ENCODE results near the gene HOMER2.

The HOMER2 gene

GRCh38 chr15:82986442-82986780 lies 33.9 kb upstream of the HOMER2 start:
- H3K27ac ChIP-seq (ENCODE audit: extremely low read depth, low read depth, low read length) = peak overlapping the region; percentile 79; the same call in 1 of the 2 replicates
- peaks cover 8% of the 10 kb centered on the region for H3K4me1 ChIP-seq (ENCODE audit: control insufficient read depth, insufficient read depth, low read length)
- peak overlapping the region; percentile 63 for H3K4me3 ChIP-seq (ENCODE audit: low read depth, low read length)
- peaks cover 29 to 31% of the 10 kb centered on the region in 2 experiments for H3K36me3 ChIP-seq (ENCODE audit: control insufficient read depth in 2 of 2, insufficient read depth in 1 of 2, low read length in 2 of 2)
- POLR2A ChIA-PET = interaction anchor here (0.7 to 1.6 kb wide), 7 partner anchors 14 to 446 kb away, joined by 3 to 6 read pairs (median 4); partner anchors contain the start of genes BTBD1 and RPS17
- TF ChIP-seq ZNF600 (tag by site-specific recombination; IDR thresholded peaks at IDR 0.05) = peak; percentile 46; the same call in 1 of the 2 replicates
- TF ChIP-seq PRDM6 (tag by site-specific recombination; IDR thresholded peaks at IDR 0.05) = no peak
- TF ChIP-seq HOXC10 (CRISPR knock-in tag; IDR thresholded peaks at IDR 0.05) = no peak
- H3K9me3 ChIP-seq (ENCODE audit: control insufficient read depth, insufficient read depth, low read depth, low read length) = no peaks in the 10 kb centered on the region
- CTCF ChIA-PET = interaction anchor here (0.7 to 4.9 kb wide), 6 partner anchors 13 to 139 kb away, joined by 3 to 17 read pairs (median 4); no protein-coding TSS in a partner anchor

- CTCF ChIA-PET = interaction anchor here (0.7 to 4.9 kb wide), 9 partner anchors 14 to 446 kb away, joined by 3 to 17 read pairs (median 4); partner anchors contain the start of gene RPS17
- H3K27ac ChIP-seq (ENCODE audit: extremely low read depth, low read depth, low read length) = peak within 1 kb of the TSS; percentile 79
- TF ChIP-seq ZNF529 (tag by site-specific recombination; IDR thresholded peaks at IDR 0.05; ENCODE audit: insufficient replicate concordance) (no peak), ZNF560 (tag by site-specific recombination; IDR thresholded peaks at IDR 0.05; ENCODE audit: borderline replicate concordance) (no peak), PRDM10 (tag by site-specific recombination; IDR thresholded peaks at IDR 0.05) (no peak), ZSCAN4 (tag by site-specific recombination; IDR thresholded peaks at IDR 0.05) (no peak), ZNF664 (tag by site-specific recombination; IDR thresholded peaks at IDR 0.05) (no peak), PRDM2 (tag by site-specific recombination; IDR thresholded peaks at IDR 0.05; ENCODE audit: borderline replicate concordance) (no peak), ZNF791 (tag by site-specific recombination; IDR thresholded peaks at IDR 0.05) (no peak), BCL11A (tag by site-specific recombination; IDR thresholded peaks at IDR 0.05; ENCODE audit: low read depth) (no peak), ZNF248 (tag by site-specific recombination; IDR thresholded peaks at IDR 0.05) (no peak), ZNF341 (tag by site-specific recombination; IDR thresholded peaks at IDR 0.05; ENCODE audit: low read depth) (no peak; the same call in 1 of the 2 replicates), HIC1 (tag by site-specific recombination; IDR thresholded peaks at IDR 0.05) (no peak), ZNF223 (tag by site-specific recombination; IDR thresholded peaks at IDR 0.05) (no peak), ZNF174 (tag by site-specific recombination; IDR thresholded peaks at IDR 0.05) (no peak), KLF9 (tag by site-specific recombination; IDR thresholded peaks at IDR 0.05; ENCODE audit: low read depth) (no peak), TRIM28 (IDR thresholded peaks at IDR 0.05; ENCODE audit: borderline replicate concordance, low read length) (0 out of 2 replicates have a peak, but pooled peaks have one; percentile 63)
Observed at GRCh38 chr15:82985688-82986441, 33.3 kb upstream of the HOMER2 start, which contains the start of gene RAMAC. Gene RAMAC, plus strand, starts transcription at chr15:82986210. Its CDS starts 2,809 bp downstream, at chr15:82989019.

More at GRCh38 chr15:82985688-82986441, 33.3 kb upstream of the HOMER2 start, which contains the start of gene RAMAC:
- H3K4me3 ChIP-seq (ENCODE audit: low read depth, low read length) = peak within 1 kb of the TSS; percentile 63
- peaks cover 25% of the 10 kb centered on the region in 2 experiments for H3K36me3 ChIP-seq (ENCODE audit: control insufficient read depth in 2 of 2, insufficient read depth in 1 of 2, low read length in 2 of 2)
- peaks cover 8% of the 10 kb centered on the region for H3K4me1 ChIP-seq (ENCODE audit: control insufficient read depth, insufficient read depth, low read length)
- H3K9me3 ChIP-seq (ENCODE audit: control insufficient read depth, insufficient read depth, low read depth, low read length) = no peaks in the 10 kb centered on the region
- POLR2A ChIA-PET = interaction anchor here (0.7 to 1.6 kb wide), 10 partner anchors 8 to 446 kb away, joined by 3 to 6 read pairs (median 4); partner anchors contain the start of genes BTBD1 and RPS17

Data from HEK293 (cell line).